RPMI8226 (cell line): ENCODE results near the gene RASGRF1.
"Not testable (repeated sequence)": the region's sequence is repeated elsewhere in the genome, so short reads cannot be mapped to it uniquely, and the experiment has no call there.

Experiments
- DNase-seq: peaks from one replicate; pipeline ENCODE4 v3.0.0-alpha.2; 2015

Gene RASGRF1

GRCh38 chr15:78928616-78929093, 161.9 kb downstream of the RASGRF1 start:
- DNase-seq: no peak

DNA sequence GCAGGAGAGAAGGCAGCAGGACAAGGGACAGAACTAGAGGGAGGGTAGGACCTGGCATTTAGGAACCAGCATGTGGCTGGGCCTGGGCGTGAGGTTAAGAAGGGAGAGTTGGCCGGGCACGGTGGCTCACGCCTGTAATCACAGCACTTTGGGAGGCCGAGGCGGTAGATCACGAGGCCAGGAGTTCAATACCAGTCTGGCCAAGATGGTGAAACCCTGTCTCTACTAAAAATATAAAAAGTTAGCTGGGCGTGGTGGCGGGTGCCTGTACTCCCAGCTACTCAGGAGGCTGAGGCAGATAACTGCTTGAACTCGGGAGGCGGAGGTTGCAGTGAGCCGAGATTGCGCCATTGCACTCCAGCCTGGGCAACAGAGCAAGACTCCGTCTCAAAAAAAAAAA, 162.4 kb downstream of the RASGRF1 start:
- not testable (repeated sequence) for DNase-seq

DNA sequence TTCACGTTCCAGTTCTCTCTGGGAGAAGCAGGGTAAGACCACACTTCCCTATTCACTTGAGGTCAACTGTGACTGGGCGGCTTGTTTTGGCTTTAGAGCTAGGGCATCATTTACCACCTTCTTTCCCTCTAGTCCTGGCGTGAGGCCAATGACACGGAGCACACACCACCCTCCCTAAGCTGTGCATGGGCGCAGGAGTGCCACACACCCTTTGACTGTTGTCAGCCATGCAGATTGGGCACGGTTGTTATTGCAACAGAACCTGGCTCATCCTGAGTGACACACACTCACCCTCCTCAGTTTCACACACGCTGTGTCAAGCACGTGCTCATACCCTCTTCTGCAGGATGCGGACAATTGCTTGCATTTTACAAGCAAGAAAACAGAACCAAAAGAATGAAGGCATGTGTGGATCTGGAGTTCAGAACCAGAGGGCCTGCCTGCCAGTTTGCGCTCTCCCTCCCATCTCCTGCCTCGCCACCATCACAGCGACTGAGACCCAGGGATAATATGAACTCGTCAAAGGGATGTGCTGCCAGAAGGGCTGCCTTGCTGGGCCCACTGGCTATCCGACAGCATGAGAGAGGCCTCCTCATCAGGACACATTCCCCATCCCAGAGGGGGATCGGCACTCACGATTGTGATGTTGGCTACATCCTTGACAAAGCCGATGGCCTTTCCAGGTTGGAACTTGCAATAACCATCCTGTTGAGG, 163.3 kb downstream of the RASGRF1 start:
- DNase-seq: no peak

- DNase-seq: no peak
These were observed 164.4 kb downstream of the RASGRF1 start for GRCh38 chr15:78925956-78926743.

DNA sequence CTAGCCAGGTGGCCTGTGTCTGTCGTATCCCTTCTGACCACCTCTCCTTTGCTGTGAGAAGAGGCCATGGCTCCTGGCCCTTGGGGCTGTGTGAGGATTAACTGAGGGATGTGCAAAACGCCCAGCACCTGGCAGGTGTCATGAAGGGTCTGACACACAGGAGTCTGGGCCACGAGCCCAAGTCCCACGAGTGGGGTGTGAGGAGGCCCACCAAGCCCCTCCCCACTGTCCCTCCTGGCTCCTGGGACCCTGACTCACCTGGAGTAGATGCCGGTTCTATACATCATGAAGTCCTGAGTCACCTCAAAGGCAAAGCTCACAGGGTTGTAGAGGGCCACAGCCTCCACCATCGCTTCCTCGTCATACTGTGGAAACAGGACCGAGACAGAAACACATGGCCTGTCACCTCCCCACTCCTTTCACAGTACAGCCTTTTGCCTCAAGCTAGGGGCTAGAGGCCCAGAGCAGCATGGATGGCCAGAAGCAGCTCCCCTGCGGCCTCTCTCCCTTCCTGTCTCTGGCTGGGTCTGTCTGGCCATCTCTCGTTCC, 165.4 kb downstream of the RASGRF1 start:
- no peak for DNase-seq

DNA sequence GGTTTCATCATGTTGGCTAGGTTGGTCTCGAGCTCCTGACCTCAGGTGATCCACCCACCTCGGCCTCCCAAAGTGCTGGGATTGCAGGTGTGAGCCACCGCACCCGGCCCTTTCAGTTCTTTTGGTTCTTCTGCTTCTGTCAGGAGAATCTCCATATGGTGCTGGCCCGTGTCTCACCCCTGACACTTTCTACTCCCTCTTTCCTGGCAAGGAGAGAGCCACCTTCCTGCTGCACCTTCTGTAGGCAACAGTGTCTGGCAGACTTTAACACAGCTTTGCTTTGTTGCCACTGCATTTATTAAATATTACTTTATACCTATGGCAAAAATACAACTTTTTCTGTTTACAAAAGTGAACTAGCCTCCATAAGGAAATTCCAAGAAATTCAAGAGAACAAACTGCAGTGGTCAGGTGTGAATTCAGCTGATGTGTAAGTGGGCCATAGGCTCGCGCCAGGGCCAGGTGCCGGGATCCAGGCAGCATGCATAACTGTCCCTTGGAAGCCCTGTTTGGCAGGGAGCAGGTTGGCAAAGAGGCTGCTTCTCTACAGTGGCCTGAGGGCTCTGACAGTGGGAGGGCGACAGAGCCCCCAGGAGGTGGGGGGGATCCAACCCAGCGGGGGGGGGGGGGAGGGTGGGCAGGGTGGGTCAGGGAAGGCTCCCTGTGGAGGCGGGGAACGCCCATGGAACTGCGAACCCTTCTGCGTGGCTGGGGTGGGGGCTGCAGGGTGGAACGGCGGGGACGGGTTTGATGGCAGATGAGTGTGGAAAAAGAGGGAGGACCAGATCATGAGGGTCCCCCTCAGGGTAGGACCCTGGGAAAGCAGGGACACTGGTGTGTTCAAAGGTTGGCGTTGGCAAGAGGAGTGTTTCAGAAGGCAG, 166.9 kb downstream of the RASGRF1 start:
- no peak for DNase-seq

DNA sequence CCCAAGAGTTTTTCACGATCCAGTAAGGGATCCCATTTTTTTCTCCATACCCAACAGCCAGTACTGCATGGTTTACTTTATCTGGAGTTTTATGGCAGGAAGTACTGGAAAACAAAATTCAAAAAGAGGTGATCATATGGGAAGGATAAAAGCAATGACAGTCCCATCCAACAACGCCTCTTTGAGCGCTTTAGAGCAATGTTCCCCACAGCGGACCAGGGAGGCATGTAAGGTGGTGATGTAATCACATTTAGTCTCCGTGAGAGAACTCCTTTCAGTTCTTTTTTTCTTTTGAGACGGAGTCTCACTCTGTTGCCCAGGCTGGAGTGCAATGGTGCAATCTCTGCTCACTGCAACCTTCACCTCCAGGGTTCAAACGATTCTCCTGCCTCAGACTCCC, 167.6 kb downstream of the RASGRF1 start:
- no peak for DNase-seq

DNA sequence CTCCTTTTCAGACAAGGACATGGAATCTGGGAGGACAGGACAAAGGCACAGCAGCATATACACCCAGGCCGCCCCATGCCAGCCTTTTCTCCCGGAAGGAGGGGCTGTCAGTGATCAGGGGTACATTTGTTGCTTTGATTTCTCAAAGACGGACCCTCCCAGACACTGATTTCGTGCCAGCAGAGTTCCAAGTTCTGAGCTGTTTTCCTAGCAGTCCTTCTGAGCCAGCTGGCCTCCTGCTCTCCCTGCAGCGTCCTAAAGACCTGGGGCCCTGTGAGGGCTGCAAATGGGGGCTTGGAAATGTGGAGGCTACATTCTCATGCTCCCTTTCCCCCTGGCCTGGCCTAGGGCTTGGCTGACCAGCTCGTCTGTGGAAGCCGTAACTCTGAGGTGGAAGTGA, 168.1 kb downstream of the RASGRF1 start:
- DNase-seq: no peak

DNA sequence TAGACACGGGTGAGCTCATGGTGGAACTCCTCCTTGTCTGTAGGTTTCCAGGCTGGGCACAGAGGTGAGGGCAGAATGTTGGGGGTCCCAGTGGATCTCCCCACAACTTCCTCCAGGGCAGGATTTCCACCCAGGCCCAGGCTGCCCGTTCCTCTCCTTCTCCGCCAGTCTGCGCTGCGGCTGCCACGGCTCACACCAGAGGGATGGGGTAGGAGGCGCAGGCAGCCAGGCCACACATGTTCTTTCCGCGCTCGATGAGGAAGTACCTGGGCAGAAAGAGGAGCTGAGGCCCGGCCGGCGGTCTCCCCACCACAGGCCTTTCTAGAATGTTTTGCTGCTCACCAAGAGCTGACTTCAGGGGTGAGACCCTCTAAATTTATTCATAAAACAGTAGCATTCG, 168.6 kb downstream of the RASGRF1 start:
- DNase-seq: no peak

GRCh38 chr15:78921517-78921916, 169.1 kb downstream of the RASGRF1 start:
- no peak for DNase-seq

- DNase-seq: no peak
These were observed 172.7 kb downstream of the RASGRF1 start for GRCh38 chr15:78917888-78918287.

DNA sequence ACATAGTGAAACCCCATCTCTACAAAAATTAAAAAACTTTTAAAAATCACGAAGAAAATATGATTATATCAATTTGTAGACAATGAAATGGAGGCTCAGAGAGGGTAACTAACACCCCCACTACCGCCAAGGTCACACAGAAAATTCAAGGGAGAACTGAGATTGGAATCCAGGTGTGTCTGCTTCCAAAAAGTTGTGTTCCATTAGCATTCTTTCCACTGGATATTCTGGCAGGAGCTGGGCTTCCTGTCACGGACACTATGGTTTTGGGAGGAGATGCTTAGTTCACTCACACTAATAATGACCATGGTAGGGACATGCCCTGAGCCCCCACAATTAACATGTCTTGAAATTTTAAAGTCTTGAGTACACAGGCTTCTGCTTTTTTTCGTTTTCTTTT, 174.5 kb downstream of the RASGRF1 start:
- DNase-seq: no peak

- no peak for DNase-seq
These were observed 175.1 kb downstream of the RASGRF1 start for GRCh38 chr15:78915341-78916087.

DNA sequence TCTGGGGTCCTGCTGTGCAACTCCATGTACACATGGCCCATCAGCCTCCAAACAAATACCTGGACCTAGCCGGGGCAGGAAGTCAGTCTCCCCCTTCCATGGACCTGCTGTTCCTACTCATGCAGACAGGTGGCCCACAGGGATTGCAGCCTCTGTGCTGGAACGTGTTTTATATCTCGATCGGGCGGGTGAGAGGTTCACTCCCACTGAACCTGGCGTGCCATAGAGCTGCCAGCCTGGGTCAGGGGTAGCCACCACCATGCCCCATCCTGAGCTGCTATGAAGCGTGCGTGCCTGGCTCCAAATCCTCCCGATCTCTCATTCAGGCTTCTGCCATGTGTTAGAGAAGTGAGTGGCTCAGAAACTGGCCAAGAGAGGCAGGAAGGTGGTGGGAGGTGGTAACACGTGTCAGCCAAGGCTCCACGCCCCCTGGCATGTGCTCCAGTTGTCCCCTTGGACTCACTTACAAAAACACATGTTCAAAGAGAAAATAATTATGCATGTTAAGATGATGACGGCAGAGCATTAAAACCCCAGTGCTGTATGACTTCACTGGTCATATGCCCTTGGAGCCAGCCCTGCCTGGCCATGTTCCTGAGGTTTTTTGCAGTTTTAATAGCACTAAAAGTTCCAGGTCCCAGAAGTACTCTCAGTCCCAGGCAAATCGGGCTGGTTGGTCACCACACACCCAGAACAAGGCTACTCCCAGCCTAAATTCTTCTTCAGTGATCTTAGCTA, 176.4 kb downstream of the RASGRF1 start:
- DNase-seq: no peak

GRCh38 chr15:78913012-78913411, 177.6 kb downstream of the RASGRF1 start:
- no peak for DNase-seq

DNA sequence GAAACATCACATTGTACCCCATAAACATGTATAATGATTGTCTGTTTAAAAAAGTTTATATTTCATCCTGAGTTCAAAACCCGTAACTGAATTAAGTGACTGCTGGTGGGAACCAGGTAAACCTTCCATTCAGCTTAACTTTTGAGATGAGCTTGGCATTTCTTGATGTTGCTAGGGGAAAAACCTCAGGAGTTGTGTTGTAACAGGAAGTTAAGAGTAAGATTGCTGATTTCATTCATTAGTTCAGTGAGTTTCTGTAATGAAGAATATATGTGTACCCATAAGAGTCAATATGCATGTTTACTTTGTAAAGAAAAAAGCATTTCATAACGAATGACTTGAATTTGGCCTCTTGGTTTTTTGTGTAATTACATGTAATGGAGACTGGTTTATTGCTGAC, 178.3 kb downstream of the RASGRF1 start:
- no peak for DNase-seq

DNA sequence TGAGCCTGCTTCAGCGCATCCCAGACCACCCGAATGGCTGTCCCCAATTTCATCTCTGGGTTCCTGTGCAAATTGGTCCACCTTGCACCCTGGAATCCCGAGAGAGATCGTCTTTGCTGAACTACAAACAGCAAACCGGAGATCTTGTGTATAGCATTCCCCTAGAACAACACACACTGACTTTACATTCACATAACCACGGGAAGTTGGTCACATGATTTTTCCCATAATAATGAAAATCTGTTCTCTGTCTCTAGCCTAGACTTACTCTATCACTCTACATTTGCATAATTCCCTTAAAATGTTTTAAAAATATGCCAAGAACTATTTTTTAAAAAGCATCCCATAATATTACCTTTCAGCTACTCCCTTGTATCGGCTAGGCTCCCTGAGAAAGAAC, 180.3 kb downstream of the RASGRF1 start:
- no peak for DNase-seq
